ENCODE measurements around the gene RBKS.
A peak's percentile ranks its signal among the peaks of the same experiment; 100 is the strongest.
"Not testable (repeated sequence)": the region's sequence is repeated elsewhere in the genome, so short reads cannot be mapped to it uniquely, and the experiment has no call there.

The RBKS gene

GRCh38 chr2:27771202-27771547, 119.0 kb downstream of the RBKS start:
- no peaks in the 10 kb centered on the region for H3K27me3 ChIP-seq (ENCODE audit: control insufficient read depth, insufficient read depth, low read length)
- peak overlapping the region; percentile 79 for H3K9ac ChIP-seq (ENCODE audit: low read length)
- no peaks in the 10 kb centered on the region for H3K9me3 ChIP-seq (ENCODE audit: control insufficient read depth, low read depth, low read length)
- peak overlapping the region; percentile 7 for H3K27ac ChIP-seq (ENCODE audit: low read length)
- peaks cover 6% of the 10 kb centered on the region for H3K36me3 ChIP-seq (ENCODE audit: control insufficient read depth, low read depth, low read length)
- H3K4me1 ChIP-seq (ENCODE audit: control insufficient read depth, low read depth, low read length): peaks cover 9% of the 10 kb centered on the region
- peak overlapping the region; percentile 89 for H3K4me3 ChIP-seq (ENCODE audit: low read length)

- H3K4me1 ChIP-seq (ENCODE audit: control insufficient read depth, low read depth, low read length): peaks cover 4% of the 10 kb centered on the region
- H3K27ac ChIP-seq (ENCODE audit: low read length): no peak overlapping the region
- H3K9ac ChIP-seq (ENCODE audit: low read length): no peak overlapping the region
- no peak overlapping the region for H3K4me3 ChIP-seq (ENCODE audit: low read length)
- H3K9me3 ChIP-seq (ENCODE audit: control insufficient read depth, low read depth, low read length): no peaks in the 10 kb centered on the region
- no peaks in the 10 kb centered on the region for H3K27me3 ChIP-seq (ENCODE audit: control insufficient read depth, insufficient read depth, low read length)
- no peaks in the 10 kb centered on the region for H3K36me3 ChIP-seq (ENCODE audit: control insufficient read depth, low read depth, low read length)
Measured at GRCh38 chr2:27766287-27766661, 123.9 kb downstream of the RBKS start.

- H3K27me3 ChIP-seq (ENCODE audit: control insufficient read depth, insufficient read depth, low read length): no peaks in the 10 kb centered on the region
- H3K36me3 ChIP-seq (ENCODE audit: control insufficient read depth, low read depth, low read length): no peaks in the 10 kb centered on the region
- no peak overlapping the region for H3K9ac ChIP-seq (ENCODE audit: low read length)
- H3K4me1 ChIP-seq (ENCODE audit: control insufficient read depth, low read depth, low read length): peaks cover under 1% of the 10 kb centered on the region
- no peak overlapping the region for H3K4me3 ChIP-seq (ENCODE audit: low read length)
- H3K9me3 ChIP-seq (ENCODE audit: control insufficient read depth, low read depth, low read length): no peaks in the 10 kb centered on the region
- H3K27ac ChIP-seq (ENCODE audit: low read length): no peak overlapping the region
Measured at GRCh38 chr2:27765621-27766286, 124.4 kb downstream of the RBKS start.

GRCh38 chr2:27764526-27764925, 125.7 kb downstream of the RBKS start:
- H3K9me3 ChIP-seq (ENCODE audit: control insufficient read depth, low read depth, low read length); H3K4me1 ChIP-seq (ENCODE audit: control insufficient read depth, low read depth, low read length); H3K9ac ChIP-seq (ENCODE audit: low read length); H3K27me3 ChIP-seq (ENCODE audit: control insufficient read depth, insufficient read depth, low read length); H3K27ac ChIP-seq (ENCODE audit: low read length); H3K4me3 ChIP-seq (ENCODE audit: low read length); H3K36me3 ChIP-seq (ENCODE audit: control insufficient read depth, low read depth, low read length): not testable (repeated sequence)

GRCh38 chr2:27763907-27764267, 126.3 kb downstream of the RBKS start:
- Histone ChIP-seq H3K9ac (ENCODE audit: low read length) (no peak overlapping the region), H3K4me1 (ENCODE audit: control insufficient read depth, low read depth, low read length) (no peaks in the 10 kb centered on the region), H3K27me3 (ENCODE audit: control insufficient read depth, insufficient read depth, low read length) (no peaks in the 10 kb centered on the region), H3K9me3 (ENCODE audit: control insufficient read depth, low read depth, low read length) (no peaks in the 10 kb centered on the region), H3K4me3 (ENCODE audit: low read length) (no peak overlapping the region), H3K36me3 (ENCODE audit: control insufficient read depth, low read depth, low read length) (no peaks in the 10 kb centered on the region), H3K27ac (ENCODE audit: low read length) (no peak overlapping the region)

GRCh38 chr2:27762951-27763906, 127.0 kb downstream of the RBKS start:
- no peaks in the 10 kb centered on the region for H3K27me3 ChIP-seq (ENCODE audit: control insufficient read depth, insufficient read depth, low read length)
- H3K4me3 ChIP-seq (ENCODE audit: low read length): no peak overlapping the region
- H3K4me1 ChIP-seq (ENCODE audit: control insufficient read depth, low read depth, low read length): no peaks in the 10 kb centered on the region
- no peaks in the 10 kb centered on the region for H3K36me3 ChIP-seq (ENCODE audit: control insufficient read depth, low read depth, low read length)
- H3K9ac ChIP-seq (ENCODE audit: low read length): no peak overlapping the region
- no peak overlapping the region for H3K27ac ChIP-seq (ENCODE audit: low read length)
- no peaks in the 10 kb centered on the region for H3K9me3 ChIP-seq (ENCODE audit: control insufficient read depth, low read depth, low read length)

GRCh38 chr2:27756544-27757498, 133.4 kb downstream of the RBKS start:
- H3K36me3 ChIP-seq (ENCODE audit: control insufficient read depth, low read depth, low read length): no peaks in the 10 kb centered on the region
- H3K4me1 ChIP-seq (ENCODE audit: control insufficient read depth, low read depth, low read length): peaks cover 13% of the 10 kb centered on the region
- no peak overlapping the region for H3K27ac ChIP-seq (ENCODE audit: low read length)
- no peak overlapping the region for H3K9ac ChIP-seq (ENCODE audit: low read length)
- no peaks in the 10 kb centered on the region for H3K9me3 ChIP-seq (ENCODE audit: control insufficient read depth, low read depth, low read length)
- no peak overlapping the region for H3K4me3 ChIP-seq (ENCODE audit: low read length)
- H3K27me3 ChIP-seq (ENCODE audit: control insufficient read depth, insufficient read depth, low read length): no peaks in the 10 kb centered on the region

GRCh38 chr2:27756091-27756490, 134.1 kb downstream of the RBKS start:
- Histone ChIP-seq H3K9me3 (ENCODE audit: control insufficient read depth, low read depth, low read length) (no peaks in the 10 kb centered on the region), H3K36me3 (ENCODE audit: control insufficient read depth, low read depth, low read length) (no peaks in the 10 kb centered on the region), H3K4me3 (ENCODE audit: low read length) (no peak overlapping the region), H3K27me3 (ENCODE audit: control insufficient read depth, insufficient read depth, low read length) (no peaks in the 10 kb centered on the region), H3K27ac (ENCODE audit: low read length) (no peak overlapping the region), H3K4me1 (ENCODE audit: control insufficient read depth, low read depth, low read length) (peaks cover 13% of the 10 kb centered on the region), H3K9ac (ENCODE audit: low read length) (no peak overlapping the region)

- H3K27me3 ChIP-seq (ENCODE audit: control insufficient read depth, insufficient read depth, low read length): no peaks in the 10 kb centered on the region
- H3K4me1 ChIP-seq (ENCODE audit: control insufficient read depth, low read depth, low read length): peaks cover 13% of the 10 kb centered on the region
- H3K9me3 ChIP-seq (ENCODE audit: control insufficient read depth, low read depth, low read length): no peaks in the 10 kb centered on the region
- H3K4me3 ChIP-seq (ENCODE audit: low read length): no peak overlapping the region
- no peaks in the 10 kb centered on the region for H3K36me3 ChIP-seq (ENCODE audit: control insufficient read depth, low read depth, low read length)
- H3K9ac ChIP-seq (ENCODE audit: low read length): no peak overlapping the region
- H3K27ac ChIP-seq (ENCODE audit: low read length): no peak overlapping the region
Measured at GRCh38 chr2:27754831-27755230, 135.4 kb downstream of the RBKS start.

GRCh38 chr2:27754138-27754588, 136.0 kb downstream of the RBKS start:
- no peaks in the 10 kb centered on the region for H3K27me3 ChIP-seq (ENCODE audit: control insufficient read depth, insufficient read depth, low read length)
- no peak overlapping the region for H3K9ac ChIP-seq (ENCODE audit: low read length)
- peaks cover 13% of the 10 kb centered on the region for H3K4me1 ChIP-seq (ENCODE audit: control insufficient read depth, low read depth, low read length)
- no peaks in the 10 kb centered on the region for H3K36me3 ChIP-seq (ENCODE audit: control insufficient read depth, low read depth, low read length)
- no peak overlapping the region for H3K27ac ChIP-seq (ENCODE audit: low read length)
- H3K4me3 ChIP-seq (ENCODE audit: low read length): peak overlapping the region; percentile 67
- no peaks in the 10 kb centered on the region for H3K9me3 ChIP-seq (ENCODE audit: control insufficient read depth, low read depth, low read length)

GRCh38 chr2:27752551-27753237, 137.5 kb downstream of the RBKS start:
- Histone ChIP-seq H3K4me3 (ENCODE audit: low read length) (peak overlapping the region; percentile 67), H3K27me3 (ENCODE audit: control insufficient read depth, insufficient read depth, low read length) (no peaks in the 10 kb centered on the region), H3K36me3 (ENCODE audit: control insufficient read depth, low read depth, low read length) (no peaks in the 10 kb centered on the region), H3K9me3 (ENCODE audit: control insufficient read depth, low read depth, low read length) (no peaks in the 10 kb centered on the region), H3K27ac (ENCODE audit: low read length) (peak overlapping the region; percentile 83), H3K4me1 (ENCODE audit: control insufficient read depth, low read depth, low read length) (peaks cover 13% of the 10 kb centered on the region), H3K9ac (ENCODE audit: low read length) (peak overlapping the region; percentile 89)

Measured in iPS-18a (cell line).